HepG2 (cell line): ENCODE results near the gene KCTD21. TPM values are rescaled to one million over a fixed set of nuclear protein-coding genes. Genes with fewer than 3 reads are reported as not detected.

ENCODE experiments used
- ATAC-seq: fragments of 200-7000 bp; cut with Tn5 transposase; 3 replicates; pipeline ENCODE4 v1.9.1; 2020; ENCODE audit warnings: mild to moderate bottlenecking, moderate library complexity
- BruUV-seq: library from RNA; stranded (reverse); fragments of 400-500 nt; replicated peaks from 2 replicates; lab custom pipeline; 2021; lab: Mats Ljungman, UMichigan
- CTCF ChIA-PET: fragments of 300-600 bp; formaldehyde crosslinking; extraction: SDS; loops from one replicate; lab custom pipeline; 2021; ENCODE audit warnings: low total read pairs, inconsistent platforms, low intra/inter-chr PET ratio; lab: Yijun Ruan, JAX
- POLR2A ChIA-PET: fragments of 350-600 bp; sonication (Branson Sonifier 250); formaldehyde crosslinking; loops from one replicate; lab custom pipeline; 2020; ENCODE audit warnings: antibody characterized with exemption, inconsistent platforms; lab: Yijun Ruan, JAX
- DNase-seq: peaks from one replicate; pipeline ENCODE4 v3.0.0-alpha.2; 2015; ENCODE audit warnings: low spot score
- FAIRE-seq: peaks from 3 replicates; lab custom pipeline; 2011; peaks lifted over from hg19 to GRCh38; lab: Jason Lieb, UNC
- H2AFZ ChIP-seq: one replicate; pipeline ENCODE4 v1.6.1; 2011; ENCODE audit warnings: low read length, inconsistent platforms
- H3K27ac ChIP-seq: fragments of 300-600 bp; 3 replicates; pipeline ENCODE4 v1.8.0; 2011; ENCODE audit warnings: mixed run types, mild to moderate bottlenecking, mixed read lengths, low read length, inconsistent platforms; ENCODE audit not compliant: insufficient read depth; ENCODE audit errors: extremely low read length
- H3K27me3 ChIP-seq, 2 experiments: fragments of 200-600 bp in 1 of 2; 2 replicates in 1 of 2; 3 replicates in 1 of 2; pipeline versions ENCODE4 v1.6.0 to v1.8.0; 2011; ENCODE audit warnings: low read length in 2 of 2, mild to moderate bottlenecking in 2 of 2, moderate library complexity in 2 of 2, inconsistent platforms in 1 of 2; ENCODE audit not compliant: insufficient read depth in 2 of 2, control insufficient read depth in 1 of 2
- H3K36me3 ChIP-seq, 2 experiments: fragments of 200-600 bp in 1 of 2; replicated peaks in 1 of 2; 2 replicates in 1 of 2; 3 replicates in 1 of 2; pipeline versions ENCODE4 v1.5.1 to v1.8.0; 2011; ENCODE audit warnings: low read length in 2 of 2, inconsistent platforms in 1 of 2; ENCODE audit not compliant: insufficient read depth in 2 of 2, control insufficient read depth in 1 of 2
- H3K4me1 ChIP-seq: 2 replicates; pipeline ENCODE4 v1.5.1; 2012; ENCODE audit warnings: low read length, inconsistent platforms; ENCODE audit not compliant: insufficient read depth
- H3K4me2 ChIP-seq: 2 replicates; pipeline ENCODE4 v1.6.0; 2011; ENCODE audit warnings: low read depth, low read length, inconsistent platforms
- H3K4me3 ChIP-seq, 3 experiments: fragments of 200-600 bp in 1 of 3; sonication (generic), shearing (Covaris generic) in 1 of 3; replicated peaks in 1 of 3; 2 replicates each; pipeline ENCODE4 v1.5.1; 2011 to 2016; ENCODE audit warnings: low read length in 3 of 3, inconsistent platforms in 2 of 3, low read depth in 2 of 3, mild to moderate bottlenecking in 2 of 3, control low read depth in 1 of 3, mixed read lengths in 1 of 3; ENCODE audit not compliant: insufficient read depth in 1 of 3
- H3K79me2 ChIP-seq: one replicate; pipeline ENCODE4 v1.6.1; 2011; ENCODE audit warnings: low read length, inconsistent platforms; ENCODE audit not compliant: insufficient read depth
- H3K9ac ChIP-seq: 2 replicates; pipeline ENCODE4 v1.6.0; 2011; ENCODE audit warnings: mild to moderate bottlenecking, low read depth, low read length, inconsistent platforms; ENCODE audit not compliant: insufficient read depth
- H3K9me3 ChIP-seq: 2 replicates; pipeline ENCODE4 v1.5.1; 2012; ENCODE audit warnings: mild to moderate bottlenecking, low read length
- H4K20me1 ChIP-seq: 2 replicates; pipeline ENCODE4 v1.6.0; 2011; ENCODE audit warnings: inconsistent platforms, mild to moderate bottlenecking, low read length, moderate library complexity; ENCODE audit not compliant: insufficient read depth
- CHD4 ChIP-seq: fragments of 200-600 bp; sonication (generic); IDR thresholded peaks from 2 replicates; pipeline ENCODE4 v1.7.0; 2017; ENCODE audit warnings: mild to moderate bottlenecking, low read length, borderline replicate concordance
- DPF2 ChIP-seq: sonication (generic); formaldehyde crosslinking; IDR thresholded peaks from 2 replicates; pipeline ENCODE4 v1.4.0; 2020; ENCODE audit warnings: mild to moderate bottlenecking, low read depth, missing genetic modification reagents, borderline replicate concordance
- ERF ChIP-seq: IDR thresholded peaks from 2 replicates; pipeline ENCODE4 v1.6.1; 2018; ENCODE audit warnings: missing biosample characterization, missing genetic modification reagents
- FIP1L1 ChIP-seq: fragments of 200-400 bp; formaldehyde crosslinking; IDR thresholded peaks from 2 replicates; pipeline ENCODE4 v1.6.1; 2018; ENCODE audit warnings: low read depth, mild to moderate bottlenecking, low read length, moderate library complexity, borderline replicate concordance; ENCODE audit not compliant: insufficient read depth
- ZEB1 ChIP-seq: IDR thresholded peaks from 2 replicates; pipeline ENCODE4 v1.6.1; 2012; ENCODE audit warnings: mild to moderate bottlenecking, low read depth, inconsistent platforms; ENCODE audit not compliant: insufficient replicate concordance
- ZNF543 ChIP-seq: sonication (generic); formaldehyde crosslinking; IDR thresholded peaks from 2 replicates; pipeline ENCODE4 v1.4.0; 2020; ENCODE audit warnings: mild to moderate bottlenecking, missing genetic modification reagents
- WGBS: methylation state at CpG from one replicate; pipeline ENCODE4 v1.1.6; 2017; ENCODE audit warnings: low lambda C conversion rate; 5-methylcytosine and 5-hydroxymethylcytosine counted together
- in situ Hi-C: cut with HindIII; loops from 2 replicates; pipeline ENCODE4 v1.10.0; 2017; ENCODE audit warnings: low pct_unique_long_range_greater_than_20kb; ENCODE audit not compliant: extremely low pct_ligation_motif_present
- intact Hi-C: fragments of 100-400 bp; cut with micrococcal nuclease; formaldehyde crosslinking; loops from one replicate; pipeline ENCODE4 v1.10.0; 2022; ENCODE audit not compliant: unreplicated experiment
- polyA plus RNA-seq, 8 experiments: library from polyadenylated mRNA; depleted of rRNA in 3 of 8; stranded (reverse) in 7 of 8; unstranded in 1 of 8; fragments of >200 nt; fragmentation: Illumina TruSeq in 4 of 8; extraction: Trizol in 4 of 8; gene quantifications; 2 replicates each; pipeline versions ENCODE4 v1.2.1 to v1.2.3, GENCODE V29; 2011 to 2016; ENCODE audit warnings: low read depth in 4 of 8, missing spikeins in 1 of 8, mixed read lengths in 1 of 8; ENCODE audit not compliant: insufficient read depth in 1 of 8
- total RNA-seq, 5 experiments: library from RNA; depleted of rRNA; stranded (reverse); fragments of >200 nt; fragmentation: Illumina TruSeq; extraction: Trizol; gene quantifications; 2 replicates each; pipeline ENCODE4 v1.2.3, GENCODE V29; 2016; ENCODE audit warnings: low read depth in 1 of 5
- TF ChIP-seq, protein P1 (sequence below): sonication (generic); formaldehyde crosslinking; IDR thresholded peaks from 2 replicates; pipeline ENCODE4 v1.5.0; 2020; ENCODE audit warnings: missing genetic modification reagents
- TF ChIP-seq, protein P2 (sequence below): IDR thresholded peaks from 2 replicates; pipeline ENCODE4 v1.6.1; 2016; ENCODE audit warnings: low read depth

The KCTD21 gene
- total and polyA plus RNA-seq, 2 of the 13 experiments (the other 11 are each of a cell fraction or from before 2014, with no cell fraction given): 3.1 to 13.5 TPM

- no peak for FAIRE-seq
- no peaks in the 10 kb centered on the region for H3K9me3 ChIP-seq
- 82% methylated on average over 4 of the region's 4 CpGs for WGBS
- no peak overlapping the region for H2AFZ ChIP-seq
- no peaks in the 10 kb centered on the region for H3K27me3 ChIP-seq
- no peak overlapping the region for H3K4me3 ChIP-seq
- ChIA-PET POLR2A (interaction anchor here (0.6 to 1.5 kb wide), 3 partner anchors 88 to 190 kb away, joined by 3 to 4 read pairs (median 4); partner anchors contain the start of genes ALG8 and GAB2), CTCF (interaction anchor here (1.2 to 1.7 kb wide), 2 partner anchors 205 to 336 kb away, joined by 7 to 12 read pairs; no protein-coding TSS in a partner anchor)
- no peak overlapping the region for H3K27ac ChIP-seq
- in situ Hi-C loops: loop anchor here (5.0 kb wide), 2 partner anchors 189 to 334 kb away; partner anchors contain the start of gene GAB2
- no peak overlapping the region for H3K4me2 ChIP-seq
- H3K79me2 ChIP-seq: no peaks in the 10 kb centered on the region
- no peak for DNase-seq
- no peaks in the 10 kb centered on the region for H4K20me1 ChIP-seq
- H3K9ac ChIP-seq: no peak overlapping the region
- TF ChIP-seq ZEB1 (no peak), ERF (CRISPR knock-in tag) (0 out of 2 replicates have a peak, but pooled peaks have one; percentile 5)
- peaks cover 18% of the 10 kb centered on the region for H3K4me1 ChIP-seq
- H3K36me3 ChIP-seq: peaks cover 4 to 20% of the 10 kb centered on the region in 2 experiments
- no peak for ATAC-seq
- BruUV-seq: no TSS peak
- intact Hi-C loops: loop anchor here (1.0 kb wide), 3 partner anchors 188 to 336 kb away; no protein-coding TSS in a partner anchor
Measured at GRCh38 chr11:78227921-78228320, 39.5 kb upstream of the KCTD21 start.

- no peaks in the 10 kb centered on the region for H3K9me3 ChIP-seq
- WGBS: 96% methylated on average over 11 of the region's 12 CpGs
- H3K36me3 ChIP-seq: peaks cover 8 to 24% of the 10 kb centered on the region in 2 experiments
- DNase-seq (no peak), FAIRE-seq (no peak), ATAC-seq (no peak)
- BruUV-seq: no TSS peak
- no peak overlapping the region for H3K27ac ChIP-seq
- H3K9ac ChIP-seq: no peak overlapping the region
- intact Hi-C loops: no loop called here
- no peaks in the 10 kb centered on the region for H3K27me3 ChIP-seq
- no peak overlapping the region for H3K4me2 ChIP-seq
- H3K4me3 ChIP-seq: no peak overlapping the region
- H3K4me1 ChIP-seq: peaks cover 18% of the 10 kb centered on the region
- no peaks in the 10 kb centered on the region for H3K79me2 ChIP-seq
- POLR2A ChIA-PET: interaction anchor here (1.5 kb wide), 1 partner anchor 191 kb away, joined by 3 read pairs; the partner anchor contains the start of gene GAB2
- no peaks in the 10 kb centered on the region for H4K20me1 ChIP-seq
- CTCF ChIA-PET: interaction anchor here (0.6 to 1.7 kb wide), 2 partner anchors 337 to 360 kb away, joined by 3 to 12 read pairs; no protein-coding TSS in a partner anchor
- no peak overlapping the region for H2AFZ ChIP-seq
- in situ Hi-C loops: loop anchor here (5.0 kb wide), 2 partner anchors 190 to 335 kb away; partner anchors contain the start of gene GAB2
- TF ChIP-seq DPF2 (CRISPR knock-in tag): no peak
- TF ChIP-seq, protein P1, sequence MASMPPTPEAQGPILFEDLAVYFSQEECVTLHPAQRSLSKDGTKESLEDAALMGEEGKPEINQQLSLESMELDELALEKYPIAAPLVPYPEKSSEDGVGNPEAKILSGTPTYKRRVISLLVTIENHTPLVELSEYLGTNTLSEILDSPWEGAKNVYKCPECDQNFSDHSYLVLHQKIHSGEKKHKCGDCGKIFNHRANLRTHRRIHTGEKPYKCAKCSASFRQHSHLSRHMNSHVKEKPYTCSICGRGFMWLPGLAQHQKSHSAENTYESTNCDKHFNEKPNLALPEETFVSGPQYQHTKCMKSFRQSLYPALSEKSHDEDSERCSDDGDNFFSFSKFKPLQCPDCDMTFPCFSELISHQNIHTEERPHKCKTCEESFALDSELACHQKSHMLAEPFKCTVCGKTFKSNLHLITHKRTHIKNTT: no peak
- TF ChIP-seq ZNF543 (CRISPR knock-in tag): no peak
- TF ChIP-seq, protein P2, sequence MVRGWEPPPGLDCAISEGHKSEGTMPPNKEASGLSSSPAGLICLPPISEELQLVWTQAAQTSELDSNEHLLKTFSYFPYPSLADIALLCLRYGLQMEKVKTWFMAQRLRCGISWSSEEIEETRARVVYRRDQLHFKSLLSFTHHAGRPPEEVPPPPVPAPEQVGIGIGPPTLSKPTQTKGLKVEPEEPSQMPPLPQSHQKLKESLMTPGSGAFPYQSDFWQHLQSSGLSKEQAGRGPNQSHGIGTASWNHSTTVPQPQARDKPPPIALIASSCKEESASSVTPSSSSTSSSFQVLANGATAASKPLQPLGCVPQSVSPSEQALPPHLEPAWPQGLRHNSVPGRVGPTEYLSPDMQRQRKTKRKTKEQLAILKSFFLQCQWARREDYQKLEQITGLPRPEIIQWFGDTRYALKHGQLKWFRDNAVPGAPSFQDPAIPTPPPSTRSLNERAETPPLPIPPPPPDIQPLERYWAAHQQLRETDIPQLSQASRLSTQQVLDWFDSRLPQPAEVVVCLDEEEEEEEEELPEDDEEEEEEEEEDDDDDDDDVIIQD (CRISPR knock-in tag): no peak
- no peak for TF ChIP-seq FIP1L1
- TF ChIP-seq CHD4: no peak
Measured at GRCh38 chr11:78226684-78227680, 38.6 kb upstream of the KCTD21 start.
